IPS-NIHi7 (cell line): ENCODE results near the gene GLT1D1.

Experiments used
- DNase-seq: peaks from one replicate; pipeline ENCODE4 v3.0.0; 2012; ENCODE audit warnings: mixed read lengths; ENCODE audit errors: extremely low spot score

Gene GLT1D1

DNA sequence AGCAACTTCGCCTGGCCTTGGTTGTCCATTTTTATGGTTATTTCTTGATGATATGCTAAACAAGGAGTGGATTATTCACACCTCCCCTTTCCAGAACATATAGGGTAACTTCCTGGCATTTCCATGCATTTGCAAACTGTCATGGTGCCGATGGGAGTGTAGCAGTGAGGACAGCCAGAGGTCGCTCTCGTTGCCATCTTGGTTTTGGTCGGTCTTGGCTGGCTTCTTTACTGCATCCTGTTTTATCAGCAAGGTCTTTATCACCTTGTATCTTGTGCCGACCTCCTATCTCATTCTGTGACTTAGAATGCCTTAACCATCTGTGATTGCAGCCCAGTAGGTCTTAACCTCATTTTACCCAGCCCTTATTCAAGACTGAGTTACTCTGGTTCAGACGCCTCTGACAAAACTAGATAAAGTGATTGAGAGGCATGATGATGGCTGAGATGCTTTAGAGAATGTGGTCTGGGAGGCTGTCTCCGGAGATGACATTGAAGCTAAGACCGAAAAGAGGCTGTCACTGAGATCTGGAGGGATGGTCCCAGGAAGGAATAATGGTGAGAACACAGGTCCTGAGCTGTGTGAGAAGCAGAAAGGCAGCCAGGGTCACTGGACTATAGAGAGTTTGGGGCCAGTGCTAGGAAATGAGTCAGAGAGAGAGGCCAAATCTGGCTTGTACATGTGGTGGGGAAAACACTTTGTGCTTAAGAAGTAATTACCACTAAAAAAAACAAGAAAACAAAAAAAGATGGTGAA lies 2.9 kb downstream of the GLT1D1 start:
- DNase-seq, result no peak

- DNase-seq, result no peak
These were observed 3.5 kb downstream of the GLT1D1 start for GRCh38 chr12:128856791-128857078.

DNA sequence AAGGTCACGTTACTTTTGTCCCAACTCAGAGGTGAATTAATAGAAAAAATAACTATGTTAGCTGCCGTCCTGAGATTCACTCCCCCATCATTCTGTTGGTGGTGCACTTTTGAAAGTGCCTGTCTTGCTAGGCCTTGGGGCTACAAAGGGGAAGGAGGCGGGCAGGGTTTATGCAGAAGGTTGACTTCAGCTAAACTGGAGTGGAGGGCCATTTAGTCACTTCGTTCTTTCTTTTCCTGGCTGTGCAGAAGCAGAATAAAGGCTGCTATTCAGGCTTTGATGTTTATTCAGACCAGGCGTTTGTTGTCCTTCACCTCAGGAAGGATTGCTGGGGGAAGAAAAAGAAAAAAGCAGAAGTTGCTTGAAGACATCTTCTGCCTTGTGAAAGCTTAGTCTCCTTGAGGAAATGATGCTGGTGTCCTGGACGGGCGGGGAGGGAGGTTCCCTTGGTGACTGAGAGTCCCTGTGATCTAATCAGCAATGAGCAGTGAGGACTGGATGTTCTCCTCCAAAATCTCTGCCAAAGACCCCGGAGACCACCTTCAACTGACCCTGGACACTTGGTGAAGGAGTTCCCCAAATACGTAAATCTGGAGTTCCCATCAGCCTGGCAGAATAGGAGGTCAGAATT lies 4.0 kb downstream of the GLT1D1 start:
- DNase-seq, result no peak

- DNase-seq, result no peak
These were observed 6.0 kb downstream of the GLT1D1 start for GRCh38 chr12:128859311-128859710.

DNA sequence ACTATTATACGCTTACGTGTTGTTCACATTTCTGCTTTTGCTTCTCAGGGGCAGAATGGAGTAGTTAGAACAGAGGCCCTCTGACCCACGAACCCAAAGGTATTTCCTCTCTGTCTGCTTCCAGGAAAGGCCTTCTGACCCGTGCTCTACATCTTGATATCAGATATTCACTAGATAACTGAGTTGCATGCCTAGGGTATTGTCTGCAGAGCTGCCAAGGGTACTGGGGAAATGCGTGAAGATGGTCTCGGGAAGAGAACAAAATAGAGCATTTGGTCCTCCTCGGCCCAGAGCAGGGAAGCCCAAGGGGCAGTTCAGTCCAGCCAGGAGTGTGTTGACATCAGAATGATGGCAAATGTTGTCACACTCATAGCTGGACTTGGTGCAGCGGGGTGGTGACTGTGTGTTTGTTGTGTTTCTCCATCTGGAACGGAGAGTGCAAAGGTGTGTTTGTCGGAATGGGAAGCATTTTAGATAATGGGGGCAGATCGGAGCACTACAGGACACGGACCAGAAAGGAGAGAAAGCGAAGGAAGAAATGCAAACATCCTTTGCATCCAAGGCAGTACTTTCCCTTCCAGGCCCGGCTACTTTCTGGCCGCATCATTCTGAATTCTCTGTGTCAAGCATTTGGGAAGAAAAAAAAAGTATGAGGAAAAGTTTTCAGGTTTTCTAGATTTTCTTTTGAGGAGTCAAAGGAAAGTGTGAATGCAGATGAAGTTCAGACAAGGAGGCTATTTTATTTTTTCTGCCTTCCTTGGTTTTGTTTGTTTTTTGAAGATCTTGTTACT lies 8.1 kb downstream of the GLT1D1 start:
- no peak for DNase-seq

- DNase-seq, result no peak
These were observed 10.7 kb downstream of the GLT1D1 start for GRCh38 chr12:128863957-128864356.

DNA sequence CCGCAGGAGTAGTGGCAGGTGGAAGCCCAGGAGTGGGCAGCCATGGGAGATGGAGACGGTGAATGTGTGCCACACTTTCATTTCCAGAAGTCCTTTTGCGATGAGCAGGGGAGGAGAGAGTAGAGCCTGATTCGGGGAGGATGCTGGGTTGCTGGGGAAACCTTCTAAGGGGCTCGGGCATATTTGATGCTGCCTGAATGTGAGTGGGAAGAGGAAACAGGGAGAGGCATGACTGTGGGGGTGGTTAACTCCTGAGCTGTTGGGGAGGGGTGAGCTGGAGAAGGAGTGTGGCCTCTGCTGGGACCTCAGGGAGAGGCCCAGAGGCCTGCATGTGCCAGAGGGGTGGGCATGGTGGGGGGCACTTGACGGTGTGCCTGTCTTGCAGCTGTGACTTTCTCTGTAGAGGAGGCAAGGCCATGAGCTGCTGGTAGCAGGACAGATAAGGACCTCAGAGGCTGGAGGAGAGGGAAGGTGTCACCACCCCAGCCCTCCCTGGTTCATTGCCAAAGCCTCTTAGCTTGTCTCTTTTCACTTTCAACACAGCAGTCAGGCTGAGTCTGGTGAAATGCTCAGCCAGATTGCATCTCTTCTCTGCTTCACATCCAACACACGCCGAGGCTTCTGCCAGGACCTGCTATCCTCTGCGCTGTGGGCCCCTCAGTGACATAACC lies 11.4 kb downstream of the GLT1D1 start:
- no peak for DNase-seq

DNA sequence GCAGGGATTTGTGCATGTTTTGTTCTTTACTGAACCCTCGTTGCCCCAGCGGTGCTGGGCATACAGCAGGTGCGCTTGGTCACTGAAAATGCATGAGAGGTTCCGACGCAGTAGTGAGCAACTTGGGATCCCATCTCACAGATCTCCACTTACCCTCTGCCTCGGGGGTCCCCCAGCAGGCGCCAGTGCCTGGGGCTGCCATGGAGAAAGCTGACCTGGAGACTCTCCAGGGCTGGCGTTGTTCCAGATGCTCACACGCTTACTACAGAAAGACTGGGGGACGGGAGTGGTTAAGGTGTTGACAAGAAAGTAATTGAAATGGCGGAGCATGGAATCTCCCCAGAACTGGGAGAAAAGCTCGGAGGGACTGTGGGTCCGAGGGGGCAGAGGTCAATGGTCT lies 14.2 kb downstream of the GLT1D1 start:
- no peak for DNase-seq

GRCh38 chr12:128871516-128871892 lies 18.2 kb downstream of the GLT1D1 start:
- DNase-seq, result no peak

DNA sequence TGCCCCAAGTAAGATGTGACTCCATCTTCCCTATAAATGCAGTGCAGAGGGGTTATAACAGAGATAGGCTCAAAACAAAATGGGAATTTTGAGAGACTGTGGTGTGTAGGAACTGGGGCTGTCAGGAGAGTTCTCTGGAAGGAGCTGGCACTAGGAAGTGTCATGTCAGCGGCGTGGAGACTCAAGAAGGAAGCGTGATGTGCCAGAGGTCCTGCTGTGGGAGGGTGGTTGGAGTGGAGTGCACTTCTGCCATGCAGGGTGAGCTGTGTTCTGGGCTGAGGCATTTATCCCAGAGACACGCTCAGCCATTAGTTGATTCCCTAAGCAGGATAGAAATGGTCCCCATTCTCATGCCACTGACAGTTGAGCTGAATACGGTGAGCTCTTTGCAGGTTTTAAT lies 19.0 kb downstream of the GLT1D1 start:
- DNase-seq, result no peak

GRCh38 chr12:128876559-128876958 lies 23.3 kb downstream of the GLT1D1 start:
- DNase-seq, result no peak

- no peak for DNase-seq
These were observed 26.9 kb downstream of the GLT1D1 start for GRCh38 chr12:128879898-128880764.

DNA sequence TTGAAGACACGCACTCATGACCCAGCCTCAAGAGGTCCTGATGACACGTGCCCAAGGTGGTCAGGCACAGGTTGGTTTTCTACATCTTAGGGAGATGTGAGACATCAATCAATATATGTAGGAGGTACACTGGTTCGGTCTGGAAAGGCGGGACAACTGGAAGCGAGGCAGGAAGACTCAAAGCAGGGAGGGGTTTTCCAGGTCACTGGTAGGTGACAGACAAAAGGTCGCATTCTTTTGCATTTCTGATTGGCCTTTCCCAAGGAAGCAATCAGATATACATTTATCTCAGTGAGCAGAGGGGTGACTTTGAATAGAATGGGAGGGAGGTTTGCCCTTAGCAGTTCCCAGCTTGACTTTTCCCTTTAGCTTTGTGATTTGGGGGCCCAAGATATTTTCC lies 38.6 kb downstream of the GLT1D1 start:
- DNase-seq, result no peak

- DNase-seq, result no peak
These were observed 50.0 kb downstream of the GLT1D1 start for GRCh38 chr12:128903236-128903635.

DNA sequence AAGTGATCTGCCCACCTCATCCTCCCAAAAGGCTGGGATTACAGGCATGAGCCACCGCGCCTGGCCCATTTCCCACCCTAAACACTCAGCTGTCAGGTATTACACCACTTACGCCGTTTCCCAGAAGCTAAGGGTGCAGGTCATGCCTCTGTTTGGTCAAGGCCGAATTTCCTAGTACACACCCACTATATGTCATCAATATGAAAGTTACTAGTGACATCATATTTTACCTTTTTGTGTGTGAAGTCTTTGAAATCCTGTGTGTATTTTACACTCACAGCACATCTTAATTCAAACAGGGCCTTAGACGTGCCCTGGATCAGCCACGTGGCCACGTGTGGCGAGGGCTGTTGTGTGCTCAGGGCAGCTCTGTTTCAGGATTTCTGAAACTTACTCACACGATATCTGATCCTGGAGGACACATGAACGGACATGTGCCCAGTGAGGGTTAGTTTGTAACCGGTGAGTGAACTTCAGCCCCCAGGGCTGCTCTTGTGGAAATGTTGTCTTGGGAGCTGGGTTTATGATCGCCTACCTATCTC lies 51.8 kb downstream of the GLT1D1 start:
- no peak for DNase-seq

DNA sequence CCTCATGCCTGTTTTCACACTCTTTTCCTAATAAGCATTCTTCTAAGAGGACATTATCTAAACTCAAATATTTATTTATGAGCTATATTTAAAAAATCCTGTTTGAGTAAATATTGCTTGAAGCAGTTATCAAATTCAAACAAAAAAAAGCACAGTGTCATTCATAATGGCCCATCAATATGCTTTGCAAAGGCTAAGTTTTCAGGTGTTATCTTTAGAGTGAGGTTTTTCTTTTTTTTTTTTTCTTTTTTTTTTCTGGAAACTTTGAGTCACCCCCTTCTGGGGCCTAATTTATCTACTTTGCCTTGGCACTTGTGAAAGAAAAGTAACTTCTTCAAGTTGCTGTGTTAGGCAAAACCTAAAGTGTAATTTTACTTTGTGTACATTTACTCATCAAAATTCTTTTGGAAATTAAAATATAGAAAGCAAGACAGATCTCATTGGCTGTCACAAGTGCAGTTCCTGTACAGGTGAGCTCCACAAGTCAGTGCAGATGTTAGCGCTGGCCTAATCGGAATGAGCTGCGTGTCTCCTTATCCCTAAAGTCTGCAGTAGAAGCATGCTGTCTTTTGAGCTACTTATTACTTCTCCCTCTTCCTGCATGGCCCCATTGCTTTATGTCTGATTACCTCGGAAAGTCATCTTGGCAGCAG lies 53.3 kb downstream of the GLT1D1 start:
- DNase-seq, result no peak

DNA sequence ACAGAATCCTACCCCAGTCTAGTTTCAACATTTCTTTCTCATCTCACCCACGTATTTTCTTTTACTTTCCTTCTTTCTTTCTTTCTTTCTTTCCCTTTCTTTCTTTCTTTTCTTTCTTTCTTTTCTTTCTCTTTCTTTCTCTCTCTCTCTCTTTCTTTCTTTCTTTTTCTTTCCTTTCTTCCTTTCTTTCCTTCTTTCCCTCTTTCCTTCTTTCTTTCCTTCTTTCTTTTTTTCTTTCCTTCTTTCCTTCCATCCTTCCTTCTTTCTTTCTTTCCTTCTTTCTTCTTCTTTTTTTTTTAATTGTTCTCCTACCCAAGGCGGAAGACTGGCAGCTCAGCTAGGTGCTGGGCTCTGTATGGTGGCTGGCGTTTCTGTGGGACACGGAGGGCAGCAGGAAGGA lies 55.0 kb downstream of the GLT1D1 start:
- DNase-seq, result no peak

DNA sequence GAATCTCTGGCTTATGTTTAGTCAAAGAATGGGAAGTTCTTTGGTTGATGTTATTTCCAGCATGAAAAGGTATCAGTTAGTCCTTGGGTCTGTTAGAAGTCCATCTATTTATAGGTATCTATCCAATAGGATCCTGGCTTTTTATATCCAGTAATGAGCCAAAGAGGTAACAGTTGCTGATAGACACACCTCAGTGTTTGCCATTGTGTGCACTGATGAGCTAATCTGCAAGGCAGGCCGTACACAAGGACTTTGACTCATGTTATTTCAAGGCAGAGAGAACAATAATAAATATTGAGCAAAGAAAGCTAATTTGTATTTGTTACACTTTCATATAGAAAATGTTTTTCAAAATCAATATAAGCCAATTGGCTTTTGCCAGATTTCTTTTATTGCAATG lies 56.4 kb downstream of the GLT1D1 start:
- no peak for DNase-seq

DNA sequence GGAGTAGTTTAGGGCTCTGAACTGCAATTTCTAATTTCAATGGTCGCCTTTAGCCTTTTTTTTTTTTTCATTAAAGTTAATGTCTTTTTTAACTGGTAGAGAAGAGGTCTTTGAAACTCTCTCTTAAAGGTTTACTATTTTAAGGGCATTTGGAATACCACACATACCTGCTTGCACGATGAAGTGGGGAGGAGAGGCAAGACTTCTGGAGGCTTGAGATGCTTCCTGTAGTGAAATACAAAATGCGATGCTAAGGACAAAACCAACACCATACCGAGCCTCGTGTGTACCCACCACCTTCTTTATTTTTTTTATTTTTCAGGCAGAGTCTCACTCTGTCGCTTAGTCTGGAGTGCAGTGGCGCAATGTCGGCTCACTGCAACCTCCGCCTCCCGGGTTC lies 57.4 kb downstream of the GLT1D1 start:
- no peak for DNase-seq

DNA sequence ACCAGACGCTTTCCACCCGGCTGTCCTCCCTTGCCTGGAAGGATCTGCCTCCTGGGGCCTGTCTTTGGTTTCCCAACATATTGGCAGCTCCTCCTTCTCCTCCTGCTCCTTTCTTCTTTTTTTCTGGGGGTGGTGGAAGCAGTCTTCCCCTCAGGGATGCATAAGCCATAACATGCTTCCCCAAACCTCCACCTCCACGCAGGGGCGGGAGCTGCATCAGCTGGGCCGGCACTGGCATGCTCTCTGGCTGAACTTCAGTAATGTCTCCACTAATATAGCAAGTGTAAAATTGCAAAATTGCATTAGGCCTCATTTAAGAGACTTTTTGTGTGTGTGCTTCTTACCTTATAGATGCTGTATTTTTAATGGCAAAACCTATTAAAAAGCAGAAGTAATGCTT lies 58.6 kb downstream of the GLT1D1 start:
- no peak for DNase-seq
